Hepatocyte (in vitro differentiated cells): ENCODE data around the gene TMEM95. TPM values are rescaled to one million over a fixed set of nuclear protein-coding genes. Genes with fewer than 3 reads are reported as not detected.

Experiments used
- DNase-seq: peaks from one replicate; pipeline ENCODE4 v3.0.0-alpha.2; 2016; ENCODE audit warnings: low spot score
- H2AFZ ChIP-seq: fragments of 200-600 bp; sonication (generic); 2 replicates; pipeline ENCODE4 v1.6.0; 2016; ENCODE audit warnings: antibody characterized with exemption, mild to moderate bottlenecking
- H3K27ac ChIP-seq: fragments of 200-600 bp; sonication (generic); 2 replicates; pipeline ENCODE4 v1.5.1; 2016; ENCODE audit warnings: mild to moderate bottlenecking
- H3K27me3 ChIP-seq: fragments of 200-600 bp; sonication (generic); 2 replicates; pipeline ENCODE4 v1.6.1; 2016
- H3K36me3 ChIP-seq: fragments of 200-600 bp; sonication (generic); replicated peaks from 2 replicates; pipeline ENCODE4 v1.5.1; 2016; ENCODE audit warnings: low read depth; ENCODE audit not compliant: insufficient read depth
- H3K4me1 ChIP-seq: fragments of 200-600 bp; sonication (generic); 2 replicates; pipeline ENCODE4 v1.5.1; 2016; ENCODE audit warnings: mild to moderate bottlenecking, moderate library complexity; ENCODE audit not compliant: insufficient read depth
- H3K4me2 ChIP-seq: fragments of 200-600 bp; sonication (generic); 2 replicates; pipeline ENCODE4 v1.6.0; 2016
- H3K4me3 ChIP-seq: fragments of 200-600 bp; sonication (generic); 2 replicates; pipeline ENCODE4 v1.5.1; 2016; ENCODE audit warnings: mild to moderate bottlenecking
- H3K79me2 ChIP-seq: fragments of 200-600 bp; sonication (generic); 2 replicates; pipeline ENCODE4 v1.6.0; 2017; ENCODE audit warnings: mild to moderate bottlenecking
- H3K9me2 ChIP-seq: fragments of 200-600 bp; sonication (generic); replicated peaks from 2 replicates; pipeline ENCODE4 v1.6.0; 2017; ENCODE audit warnings: mild to moderate bottlenecking; ENCODE audit not compliant: insufficient read depth
- H3K9me3 ChIP-seq: fragments of 200-600 bp; sonication (generic); 2 replicates; pipeline ENCODE4 v1.5.1; 2016; ENCODE audit warnings: low read depth, mild to moderate bottlenecking
- H4K20me1 ChIP-seq: fragments of 200-600 bp; sonication (generic); 2 replicates; pipeline ENCODE4 v1.6.0; 2016; ENCODE audit warnings: mild to moderate bottlenecking; ENCODE audit not compliant: insufficient read depth, poor library complexity, severe bottlenecking
- CTCF ChIP-seq: fragments of 200-600 bp; sonication (generic); IDR thresholded peaks from 2 replicates; pipeline ENCODE4 v1.5.1; 2016; ENCODE audit warnings: antibody characterized with exemption, mild to moderate bottlenecking; ENCODE audit not compliant: poor library complexity
- EZH2 ChIP-seq: fragments of 200-600 bp; sonication (generic); IDR thresholded peaks from 2 replicates; pipeline ENCODE4 v1.6.1; 2016; ENCODE audit warnings: antibody characterized with exemption, mild to moderate bottlenecking, borderline replicate concordance
- EZH2phosphoT487 ChIP-seq: fragments of 200-600 bp; sonication (generic); IDR thresholded peaks from one replicate; pipeline ENCODE4 v1.6.1; 2018; ENCODE audit warnings: antibody characterized with exemption, mild to moderate bottlenecking, low read depth, moderate library complexity; ENCODE audit not compliant: unreplicated experiment, severe bottlenecking
- WGBS: methylation state at CpG from one replicate; pipeline ENCODE4 v1.1.6; 2016; ENCODE audit warnings: low lambda C conversion rate; ENCODE audit errors: missing lambda C conversion rate; 5-methylcytosine and 5-hydroxymethylcytosine counted together
- polyA plus RNA-seq: library from polyadenylated mRNA; unstranded; fragments of >200 nt; fragmentation: Nextera tagmentation; extraction: Ambion mirVana; gene quantifications from 2 replicates; pipeline ENCODE4 v1.2.1, GENCODE V29; 2016
- small RNA-seq: library from RNA; depleted of rRNA; stranded (forward); fragments of <200 nt; gene quantifications from one replicate; pipeline ENCODE3, GENCODE V24; 2014
- total RNA-seq: library from RNA; depleted of rRNA; stranded (reverse); fragments of >200 nt; gene quantifications from 2 replicates; pipeline ENCODE4 v1.2.3, GENCODE V29; 2014

TMEM95 gene
- total and polyA plus RNA-seq, 2 experiments from 2014 or later = not detected

GRCh38 chr17:7405350-7406234 is 50.6 kb downstream of the TMEM95 start:
- H2AFZ ChIP-seq = peak overlapping the region; percentile 23
- no peaks in the 10 kb centered on the region for H3K9me3 ChIP-seq
- no peaks in the 10 kb centered on the region for H3K27me3 ChIP-seq

GRCh38 chr17:7406235-7406825 is 51.4 kb downstream of the TMEM95 start:
- Histone ChIP-seq H3K4me3 (peak overlapping the region; percentile 50), H3K27me3 (no peaks in the 10 kb centered on the region), H3K9me2 (no peaks in the 10 kb centered on the region), H4K20me1 (no peaks in the 10 kb centered on the region), H3K79me2 (peaks cover 19% of the 10 kb centered on the region), H3K27ac (peak overlapping the region; percentile 63), H3K4me2 (peak overlapping the region; percentile 97), H3K9me3 (no peaks in the 10 kb centered on the region), H2AFZ (no peak overlapping the region), H3K4me1 (peaks cover 9% of the 10 kb centered on the region), H3K36me3 (no peaks in the 10 kb centered on the region)
- WGBS = 42% methylated on average over 10 of the region's 12 CpGs
- TF ChIP-seq EZH2phosphoT487 = no peak
- no peak for TF ChIP-seq CTCF
- no peak for TF ChIP-seq EZH2
- DNase-seq = no peak

More at GRCh38 chr17:7405350-7406234, 50.6 kb downstream of the TMEM95 start:
- TF ChIP-seq CTCF = no peak
- no peak for TF ChIP-seq EZH2phosphoT487
- TF ChIP-seq EZH2 = no peak
- Histone ChIP-seq H3K9me2 (no peaks in the 10 kb centered on the region), H3K4me3 (peak overlapping the region; percentile 50), H3K79me2 (peaks cover 19% of the 10 kb centered on the region), H4K20me1 (no peaks in the 10 kb centered on the region), H3K4me2 (peak overlapping the region; percentile 97), H3K36me3 (no peaks in the 10 kb centered on the region), H3K27ac (peak overlapping the region; percentile 63), H3K4me1 (peaks cover 9% of the 10 kb centered on the region)
- WGBS = 17% methylated on average over 9 of the region's 38 CpGs
- DNase-seq = peak; percentile 40

Small RNA genes within 50 kb of the gene (small RNA-seq; reads per million reads assigned to genes)
- gene AC026954.2 = not detected

Other genes starting within 250 kb of the TMEM95 start
Only the 30 nearest of the 36 such genes appear.
- 59.6 and 74.0 TPM in 2 replicates for gene ASGR1, start 175.8 kb upstream of the TMEM95 start, total RNA-seq
- gene ASGR1, start 175.8 kb upstream of the TMEM95 start, polyA plus RNA-seq = 113 and 140 TPM in 2 replicates
- gene DLG4, start 135.3 kb upstream of the TMEM95 start, total RNA-seq = 8.4 and 10.7 TPM in 2 replicates
- 2.9 and 7.6 TPM in 2 replicates for gene DLG4, start 135.3 kb upstream of the TMEM95 start, polyA plus RNA-seq
- 298 and 469 TPM in 2 replicates for gene ACADVL, start 135.2 kb upstream of the TMEM95 start, total RNA-seq
- gene ACADVL, start 135.2 kb upstream of the TMEM95 start, polyA plus RNA-seq = 1,250 and 1,676 TPM in 2 replicates
- gene DVL2, start 120.6 kb upstream of the TMEM95 start, total RNA-seq = 56.1 and 62.1 TPM in 2 replicates
- gene DVL2, start 120.6 kb upstream of the TMEM95 start, polyA plus RNA-seq = 74.6 and 74.7 TPM in 2 replicates
- gene PHF23, start 115.7 kb upstream of the TMEM95 start, total RNA-seq = 53.9 and 57.9 TPM in 2 replicates
- gene PHF23, start 115.7 kb upstream of the TMEM95 start, polyA plus RNA-seq = 77.7 and 78.6 TPM in 2 replicates
- gene GABARAP, start 112.7 kb upstream of the TMEM95 start, total RNA-seq = 309 and 327 TPM in 2 replicates
- gene GABARAP, start 112.7 kb upstream of the TMEM95 start, polyA plus RNA-seq = 992 and 1,031 TPM in 2 replicates
- 44.6 and 62.7 TPM in 2 replicates for gene CTDNEP1, start 103.4 kb upstream of the TMEM95 start, total RNA-seq
- gene CTDNEP1, start 103.4 kb upstream of the TMEM95 start, polyA plus RNA-seq = 86.9 and 96.7 TPM in 2 replicates
- 30.4 and 30.6 TPM in 2 replicates for gene ELP5, start 102.9 kb upstream of the TMEM95 start, total RNA-seq
- gene ELP5, start 102.9 kb upstream of the TMEM95 start, polyA plus RNA-seq = 38.0 and 49.6 TPM in 2 replicates
- 169 and 197 TPM in 2 replicates for gene CLDN7, start 92.7 kb upstream of the TMEM95 start, total RNA-seq
- 290 and 341 TPM in 2 replicates for gene CLDN7, start 92.7 kb upstream of the TMEM95 start, polyA plus RNA-seq
- 0.88 and 1.6 TPM in 2 replicates for gene SLC2A4, start 73.4 kb upstream of the TMEM95 start, total RNA-seq
- gene SLC2A4, start 73.4 kb upstream of the TMEM95 start, polyA plus RNA-seq = 0.42 and 0.89 TPM in 2 replicates
- 1.4 and 1.7 TPM in 2 replicates for gene YBX2, start 60.5 kb upstream of the TMEM95 start, total RNA-seq
- 1.3 and 3.0 TPM in 2 replicates for gene YBX2, start 60.5 kb upstream of the TMEM95 start, polyA plus RNA-seq
- gene EIF5A, start 47.5 kb upstream of the TMEM95 start, total RNA-seq = 267 and 331 TPM in 2 replicates
- 693 and 747 TPM in 2 replicates for gene EIF5A, start 47.5 kb upstream of the TMEM95 start, polyA plus RNA-seq
- 34.5 and 50.3 TPM in 2 replicates for gene GPS2, start 39.8 kb upstream of the TMEM95 start, total RNA-seq
- gene GPS2, start 39.8 kb upstream of the TMEM95 start, polyA plus RNA-seq = 103 and 111 TPM in 2 replicates
- gene NEURL4, start 25.8 kb upstream of the TMEM95 start, total RNA-seq = 9.2 and 9.6 TPM in 2 replicates
- 9.5 and 13.9 TPM in 2 replicates for gene NEURL4, start 25.8 kb upstream of the TMEM95 start, polyA plus RNA-seq
- gene ACAP1, start 18.6 kb upstream of the TMEM95 start, total RNA-seq = not detected in 2 replicates
- gene ACAP1, start 18.6 kb upstream of the TMEM95 start, polyA plus RNA-seq = 10.2 and 14.6 TPM in 2 replicates
- gene KCTD11, start 3.0 kb upstream of the TMEM95 start, total RNA-seq = 9.2 and 12.4 TPM in 2 replicates
- 14.1 and 19.6 TPM in 2 replicates for gene KCTD11, start 3.0 kb upstream of the TMEM95 start, polyA plus RNA-seq
- gene TNK1, start 25.9 kb downstream of the TMEM95 start, total RNA-seq = 8.4 and 11.4 TPM in 2 replicates
- 8.9 and 10.2 TPM in 2 replicates for gene TNK1, start 25.9 kb downstream of the TMEM95 start, polyA plus RNA-seq
- 11.8 and 17.6 TPM in 2 replicates for gene PLSCR3, start 39.4 kb downstream of the TMEM95 start, total RNA-seq
- gene PLSCR3, start 39.4 kb downstream of the TMEM95 start, polyA plus RNA-seq = 58.0 and 59.6 TPM in 2 replicates
- 109 and 118 TPM in 2 replicates for gene TMEM256, start 48.9 kb downstream of the TMEM95 start, total RNA-seq
- 105 and 109 TPM in 2 replicates for gene TMEM256, start 48.9 kb downstream of the TMEM95 start, polyA plus RNA-seq
- gene NLGN2, start 52.7 kb downstream of the TMEM95 start, total RNA-seq = 4.1 and 7.2 TPM in 2 replicates
- 4.3 and 6.6 TPM in 2 replicates for gene NLGN2, start 52.7 kb downstream of the TMEM95 start, polyA plus RNA-seq
- gene SPEM1, start 65.2 kb downstream of the TMEM95 start, total RNA-seq = not detected in 2 replicates
- gene SPEM1, start 65.2 kb downstream of the TMEM95 start, polyA plus RNA-seq = 0.21 TPM in 1 of 2 replicates, not detected in the other
- not detected in 2 replicates for gene SPEM2, start 70.5 kb downstream of the TMEM95 start, total RNA-seq
- gene SPEM2, start 70.5 kb downstream of the TMEM95 start, polyA plus RNA-seq = not detected in 2 replicates
- gene SPEM3, start 73.7 kb downstream of the TMEM95 start, total RNA-seq = not detected in 2 replicates
- gene SPEM3, start 73.7 kb downstream of the TMEM95 start, polyA plus RNA-seq = not detected in 2 replicates
- 12.3 and 12.5 TPM in 2 replicates for gene TMEM102, start 80.3 kb downstream of the TMEM95 start, total RNA-seq
- gene TMEM102, start 80.3 kb downstream of the TMEM95 start, polyA plus RNA-seq = 13.7 and 13.9 TPM in 2 replicates
- 1.4 and 2.7 TPM in 2 replicates for gene FGF11, start 84.4 kb downstream of the TMEM95 start, total RNA-seq
- 3.6 and 3.8 TPM in 2 replicates for gene FGF11, start 84.4 kb downstream of the TMEM95 start, polyA plus RNA-seq
- 10.9 and 12.4 TPM in 2 replicates for gene CHRNB1, start 89.9 kb downstream of the TMEM95 start, total RNA-seq
- 16.9 and 17.5 TPM in 2 replicates for gene CHRNB1, start 89.9 kb downstream of the TMEM95 start, polyA plus RNA-seq
- 22.7 and 27.1 TPM in 2 replicates for gene ZBTB4, start 124.5 kb downstream of the TMEM95 start, total RNA-seq
- gene ZBTB4, start 124.5 kb downstream of the TMEM95 start, polyA plus RNA-seq = 20.8 and 21.5 TPM in 2 replicates
- 0.24 TPM in 1 of 2 replicates, not detected in the other for gene SLC35G6, start 126.3 kb downstream of the TMEM95 start, total RNA-seq
- 0.30 and 0.44 TPM in 2 replicates for gene SLC35G6, start 126.3 kb downstream of the TMEM95 start, polyA plus RNA-seq
- 50.2 and 74.5 TPM in 2 replicates for gene POLR2A, start 129.2 kb downstream of the TMEM95 start, total RNA-seq
- 96.3 and 98.1 TPM in 2 replicates for gene POLR2A, start 129.2 kb downstream of the TMEM95 start, polyA plus RNA-seq
- gene TNFSF12, start 193.9 kb downstream of the TMEM95 start, total RNA-seq = 4.5 and 7.3 TPM in 2 replicates
- 8.0 and 11.3 TPM in 2 replicates for gene TNFSF12, start 193.9 kb downstream of the TMEM95 start, polyA plus RNA-seq